Prostate gland (tissue), 2 donors: ENCODE measurements around the gene KRTAP5-7. TPM values are rescaled to one million over a fixed set of nuclear protein-coding genes. Genes with fewer than 3 reads are reported as not detected.

Experiments used
- DNase-seq: peaks from one replicate; pipeline ENCODE4 v3.0.0-alpha.2; 2019; ENCODE audit warnings: low spot score
- H3K27ac ChIP-seq, 2 donors: fragments of 200-600 bp; sonication (generic); 2 replicates each; pipeline ENCODE4 v1.5.1; 2017 to 2019
- H3K27me3 ChIP-seq: fragments of 200-600 bp; sonication (generic); replicated peaks from 2 replicates; pipeline ENCODE4 v1.5.1; 2019; ENCODE audit not compliant: insufficient read depth
- H3K36me3 ChIP-seq, 2 donors: fragments of 200-600 bp; sonication (generic); 1 replicate in 1 of 2; 2 replicates in 1 of 2; pipeline versions ENCODE4 v1.5.1 to v1.8.1; 2017 to 2019
- H3K4me1 ChIP-seq: fragments of 200-600 bp; sonication (generic); replicated peaks from 2 replicates; pipeline ENCODE4 v1.5.1; 2019
- H3K4me3 ChIP-seq, 2 donors: fragments of 200-600 bp; sonication (generic); 2 replicates each; pipeline ENCODE4 v1.5.1; 2017 to 2019
- H3K9me3 ChIP-seq: fragments of 200-600 bp; sonication (generic); 2 replicates; pipeline ENCODE4 v1.5.1; 2017
- POLR2A ChIP-seq: fragments of 450-650 bp; IDR thresholded peaks from one replicate; pipeline ENCODE4 v1.6.1; 2016; ENCODE audit warnings: antibody characterized with exemption, mild to moderate bottlenecking
- POLR2AphosphoS5 ChIP-seq: sonication (generic); formaldehyde crosslinking; IDR thresholded peaks from one replicate; pipeline ENCODE4 v1.6.1; 2017; ENCODE audit warnings: antibody characterized with exemption
- WGBS: methylation state at CpG from one replicate; pipeline ENCODE4 v1.1.5; 2018; 5-methylcytosine and 5-hydroxymethylcytosine counted together
- intact Hi-C: fragments of 100-400 bp; cut with DNase I; formaldehyde crosslinking; loops from one replicate; pipeline ENCODE4 v1.14.2; 2022
- total RNA-seq, 2 donors: library from RNA; depleted of rRNA; stranded (reverse); fragments of >200 nt; gene quantifications; one replicate each; pipeline ENCODE4 v1.1.0, GENCODE V29; 2016
- TF ChIP-seq, protein P1 (sequence below), 4 experiments: fragments of 200-600 bp in 2 of 4; fragments of 450-650 bp in 2 of 4; sonication (generic) in 2 of 4; IDR thresholded peaks; 1 replicate in 3 of 4; 2 replicates in 1 of 4; pipeline ENCODE4 v1.5.1; 2016 to 2019; ENCODE audit warnings: antibody characterized with exemption in 4 of 4, mild to moderate bottlenecking in 2 of 4, moderate library complexity in 2 of 4

KRTAP5-7 gene
- total RNA-seq, 2 donors from 2014 or later = 1.8 TPM; not detected in 1

DNA sequence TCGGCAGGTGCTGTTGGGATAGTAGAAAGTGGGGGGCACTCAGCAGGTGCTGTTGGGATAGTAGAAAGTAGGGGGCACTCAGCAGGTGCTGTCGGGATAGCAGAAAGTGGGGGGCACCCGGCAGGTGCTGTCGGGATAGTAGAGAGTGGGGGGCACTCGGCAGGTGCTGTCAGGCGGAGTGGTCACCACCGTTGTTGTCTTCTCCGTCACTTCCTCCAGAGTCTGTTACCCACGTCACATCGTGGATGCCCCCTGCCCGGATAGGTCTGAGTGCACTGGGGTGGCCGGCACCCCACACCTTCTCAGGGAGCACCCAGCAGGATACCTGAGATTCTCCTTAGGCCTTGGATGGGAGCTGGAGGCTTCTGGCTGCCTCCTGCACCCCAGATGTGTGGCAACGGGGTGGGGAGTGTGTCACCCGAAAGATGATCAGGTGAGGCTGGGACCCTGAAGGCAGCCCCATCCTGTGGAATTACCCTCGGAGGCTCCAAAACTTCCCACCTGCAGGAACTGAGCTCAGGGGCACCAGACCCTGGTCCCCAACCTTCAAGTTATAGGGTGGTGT is 24.1 kb upstream of the KRTAP5-7 start:
- peaks cover 8 to 12% of the 10 kb centered on the region in 2 donors for H3K36me3 ChIP-seq
- no peaks in the 10 kb centered on the region for H3K27me3 ChIP-seq
- TF ChIP-seq, protein P1, sequence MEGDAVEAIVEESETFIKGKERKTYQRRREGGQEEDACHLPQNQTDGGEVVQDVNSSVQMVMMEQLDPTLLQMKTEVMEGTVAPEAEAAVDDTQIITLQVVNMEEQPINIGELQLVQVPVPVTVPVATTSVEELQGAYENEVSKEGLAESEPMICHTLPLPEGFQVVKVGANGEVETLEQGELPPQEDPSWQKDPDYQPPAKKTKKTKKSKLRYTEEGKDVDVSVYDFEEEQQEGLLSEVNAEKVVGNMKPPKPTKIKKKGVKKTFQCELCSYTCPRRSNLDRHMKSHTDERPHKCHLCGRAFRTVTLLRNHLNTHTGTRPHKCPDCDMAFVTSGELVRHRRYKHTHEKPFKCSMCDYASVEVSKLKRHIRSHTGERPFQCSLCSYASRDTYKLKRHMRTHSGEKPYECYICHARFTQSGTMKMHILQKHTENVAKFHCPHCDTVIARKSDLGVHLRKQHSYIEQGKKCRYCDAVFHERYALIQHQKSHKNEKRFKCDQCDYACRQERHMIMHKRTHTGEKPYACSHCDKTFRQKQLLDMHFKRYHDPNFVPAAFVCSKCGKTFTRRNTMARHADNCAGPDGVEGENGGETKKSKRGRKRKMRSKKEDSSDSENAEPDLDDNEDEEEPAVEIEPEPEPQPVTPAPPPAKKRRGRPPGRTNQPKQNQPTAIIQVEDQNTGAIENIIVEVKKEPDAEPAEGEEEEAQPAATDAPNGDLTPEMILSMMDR (IDR thresholded peaks at IDR 0.05) = no peak
- TF ChIP-seq POLR2AphosphoS5 (no peak), POLR2A (no peak)
- 95% methylated on average over 15 of the region's 15 CpGs for WGBS
- DNase-seq = no peak
- H3K9me3 ChIP-seq = no peaks in the 10 kb centered on the region
- H3K4me3 ChIP-seq = no peak overlapping the region
- no peaks in the 10 kb centered on the region for H3K4me1 ChIP-seq
- intact Hi-C loops = no loop called here
- no peak overlapping the region for H3K27ac ChIP-seq

DNA sequence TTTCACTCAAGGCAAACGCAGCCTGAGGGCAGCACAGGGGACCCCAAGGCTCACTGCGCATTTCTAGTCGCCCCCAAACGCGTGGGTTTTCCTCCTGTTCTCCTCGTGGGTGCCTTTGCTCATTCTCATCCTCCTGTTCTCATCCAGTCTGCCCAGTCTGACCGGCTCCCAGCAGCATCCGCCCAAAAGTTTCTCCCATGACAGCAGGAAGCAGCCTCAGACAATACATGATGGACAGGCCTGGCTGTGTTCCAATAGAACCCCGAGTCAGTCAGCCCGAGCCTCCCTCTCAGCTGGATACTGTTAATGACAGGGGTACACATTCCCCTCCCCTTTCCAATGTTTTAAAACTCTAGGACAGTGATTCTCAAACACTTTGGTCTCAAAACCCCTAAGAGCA is 22.5 kb upstream of the KRTAP5-7 start:
- Histone ChIP-seq H3K36me3 (peaks cover 0 to 10% of the 10 kb centered on the region in 2 donors), H3K4me3 (no peak overlapping the region), H3K27ac (no peak overlapping the region), H3K27me3 (no peaks in the 10 kb centered on the region), H3K4me1 (no peaks in the 10 kb centered on the region), H3K9me3 (no peaks in the 10 kb centered on the region)
- intact Hi-C loops = no loop called here
- 54% methylated on average over 10 of the region's 10 CpGs for WGBS
- DNase-seq = no peak
- TF ChIP-seq, protein P1 (IDR thresholded peaks at IDR 0.05) = no peak
- no peak for TF ChIP-seq POLR2AphosphoS5

DNA sequence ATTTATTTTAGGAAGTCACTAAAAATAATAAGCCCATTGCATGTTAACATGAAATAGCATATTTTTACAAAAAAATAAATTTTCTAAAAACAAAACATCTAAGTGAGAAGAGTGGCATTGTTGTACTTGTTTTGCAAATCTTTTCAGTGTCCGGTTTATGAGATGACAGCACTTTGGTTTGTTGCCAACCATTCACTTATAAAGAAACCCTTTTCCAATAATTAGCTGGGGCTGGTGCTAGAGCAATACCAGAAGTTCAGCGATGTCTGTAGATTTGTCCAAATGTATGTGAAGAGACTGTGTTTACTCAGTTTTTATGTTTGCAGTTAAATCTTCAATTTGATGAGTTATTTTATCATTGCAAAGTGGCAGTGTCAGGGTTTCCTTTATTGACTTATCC is 22.1 kb upstream of the KRTAP5-7 start:
- Histone ChIP-seq H3K27ac (no peak overlapping the region), H3K4me1 (no peaks in the 10 kb centered on the region), H3K4me3 (no peak overlapping the region), H3K36me3 (peaks cover 0 to 10% of the 10 kb centered on the region in 2 donors), H3K27me3 (no peaks in the 10 kb centered on the region), H3K9me3 (no peaks in the 10 kb centered on the region)
- intact Hi-C loops = no loop called here
- TF ChIP-seq, protein P1 (IDR thresholded peaks at IDR 0.05) = no peak
- TF ChIP-seq POLR2AphosphoS5 (no peak), POLR2A (no peak)
- no peak for DNase-seq
- WGBS = 35% methylated on average over 2 of the region's 2 CpGs

DNA sequence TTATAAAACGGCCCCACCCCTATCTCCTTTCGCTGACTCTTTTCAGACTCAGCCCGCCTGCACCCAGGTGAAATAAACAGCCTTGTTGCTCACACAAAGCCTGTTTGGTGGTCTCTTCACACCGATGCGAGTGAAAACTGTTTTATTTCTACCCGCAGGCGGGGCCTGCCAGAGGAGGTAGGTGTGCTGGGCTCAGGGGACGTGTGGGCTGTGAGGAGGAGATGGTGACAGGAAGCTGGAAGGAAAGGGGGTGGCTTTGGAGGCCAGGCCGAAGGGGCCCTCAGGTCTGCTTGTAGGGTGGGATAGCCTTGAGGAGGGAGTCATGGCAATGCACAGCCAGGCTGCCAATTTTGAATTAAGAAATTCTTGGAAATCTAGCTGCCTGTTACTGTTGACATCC is 21.3 kb upstream of the KRTAP5-7 start:
- no peak for DNase-seq
- Histone ChIP-seq H3K27me3 (no peaks in the 10 kb centered on the region), H3K9me3 (no peaks in the 10 kb centered on the region), H3K4me1 (no peaks in the 10 kb centered on the region), H3K4me3 (no peak overlapping the region), H3K36me3 (peaks cover 0 to 10% of the 10 kb centered on the region in 2 donors), H3K27ac (no peak overlapping the region)
- TF ChIP-seq, protein P1 (IDR thresholded peaks at IDR 0.05) = no peak
- TF ChIP-seq POLR2AphosphoS5 = no peak
- TF ChIP-seq POLR2A = no peak
- intact Hi-C loops = no loop called here
- WGBS = 79% methylated on average over 9 of the region's 9 CpGs

DNA sequence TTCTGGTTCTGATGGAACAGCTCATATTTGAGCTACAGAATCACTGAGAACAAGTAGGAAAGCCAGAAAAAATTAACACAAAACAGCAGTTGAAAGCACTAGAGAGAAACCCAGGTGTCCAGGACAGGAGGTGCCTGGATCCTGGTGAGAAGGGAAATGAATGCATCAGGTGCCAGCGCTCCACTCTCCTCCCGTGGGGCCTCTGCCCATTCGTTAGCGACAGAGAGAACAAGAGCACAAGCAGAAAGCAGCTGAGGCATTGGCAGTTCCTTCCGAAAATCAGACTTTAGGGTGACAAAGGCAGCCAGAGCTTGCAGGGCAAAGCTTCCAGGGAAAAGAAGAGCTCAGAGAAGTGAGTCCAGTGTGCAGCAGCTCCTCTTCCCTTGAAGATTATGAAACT is 20.0 kb upstream of the KRTAP5-7 start:
- no peaks in the 10 kb centered on the region for H3K36me3 ChIP-seq
- WGBS = 90% methylated on average over 5 of the region's 5 CpGs
- no peak overlapping the region for H3K27ac ChIP-seq
- H3K4me3 ChIP-seq = no peak overlapping the region
- H3K9me3 ChIP-seq = no peaks in the 10 kb centered on the region
- H3K27me3 ChIP-seq = no peaks in the 10 kb centered on the region
- intact Hi-C loops = no loop called here
- no peak for DNase-seq
- H3K4me1 ChIP-seq = no peaks in the 10 kb centered on the region
- TF ChIP-seq, protein P1 (IDR thresholded peaks at IDR 0.05) = no peak
- TF ChIP-seq POLR2A = no peak
- no peak for TF ChIP-seq POLR2AphosphoS5
